Upper lobe of left lung (tissue), 6 donors: ENCODE data around the gene GJE1. TPM values are rescaled to one million over a fixed set of nuclear protein-coding genes. Genes with fewer than 3 reads are reported as not detected.

Experiments
- ATAC-seq, 2 donors: fragments of 200-7000 bp; cut with Tn5 transposase; one replicate each; pipeline ENCODE4 v1.9.1; 2022; ENCODE audit warnings: mild to moderate bottlenecking in 2 of 2, moderate library complexity in 2 of 2; ENCODE audit not compliant: low FRiP score in 2 of 2
- DNase-seq, 2 donors: peaks; one replicate each; pipeline ENCODE4 v3.0.0-alpha.2; 2019 to 2020
- H3K27ac ChIP-seq, 4 donors: fragments of 200-600 bp; sonication (generic); one replicate each; pipeline ENCODE4 v1.5.1; 2016 to 2019
- H3K27me3 ChIP-seq, 4 donors: fragments of 200-600 bp; sonication (generic); one replicate each; pipeline ENCODE4 v1.5.1; 2017 to 2019
- H3K36me3 ChIP-seq, 4 donors: fragments of 200-600 bp; sonication (generic); one replicate each; pipeline ENCODE4 v1.5.1; 2016 to 2019
- H3K4me1 ChIP-seq, 4 donors: fragments of 200-600 bp; sonication (generic); one replicate each; pipeline ENCODE4 v1.5.1; 2018 to 2019
- H3K4me3 ChIP-seq, 4 donors: fragments of 200-600 bp; sonication (generic); one replicate each; pipeline ENCODE4 v1.5.1; 2017 to 2019; ENCODE audit warnings: mild to moderate bottlenecking in 2 of 4, moderate library complexity in 1 of 4
- H3K9me3 ChIP-seq, 4 donors: fragments of 200-600 bp; sonication (generic); one replicate each; pipeline ENCODE4 v1.5.1; 2018 to 2019
- EP300 ChIP-seq, 4 donors: sonication (generic); formaldehyde crosslinking; IDR thresholded peaks; one replicate each; pipeline ENCODE4 v1.5.1; 2017; ENCODE audit warnings: antibody characterized with exemption in 4 of 4, control low read depth in 2 of 4
- POLR2A ChIP-seq, 4 donors: fragments of 450-650 bp; IDR thresholded peaks; one replicate each; pipeline ENCODE4 v1.5.1; 2016 to 2017; ENCODE audit warnings: antibody characterized with exemption in 4 of 4, mild to moderate bottlenecking in 2 of 4
- POLR2AphosphoS5 ChIP-seq, 2 donors: sonication (generic); formaldehyde crosslinking; IDR thresholded peaks; one replicate each; pipeline ENCODE4 v1.5.1; 2017; ENCODE audit warnings: antibody characterized with exemption in 2 of 2
- WGBS, 2 donors: methylation state at CpG; one replicate each; pipeline ENCODE4 v1.1.5; 2017 to 2018; 5-methylcytosine and 5-hydroxymethylcytosine counted together
- total RNA-seq, 6 donors: library from RNA; depleted of rRNA in 4 of 6; stranded (reverse); fragments of >200 nt in 4 of 6; gene quantifications; one replicate each; pipeline versions ENCODE4 v1.1.0 to v1.2.1, GENCODE V29; 2016 to 2021
- TF ChIP-seq, protein P1 (sequence below), 6 experiments: fragments of 450-650 bp in 4 of 6; fragments of 200-600 bp in 2 of 6; sonication (generic) in 2 of 6; IDR thresholded peaks; one replicate each; pipeline ENCODE4 v1.5.1; 2016 to 2019; ENCODE audit warnings: antibody characterized with exemption in 6 of 6
- donor health status: DM: no; HTN: no; CAD: no; lungs with moderate emphysema.
- donor health status: DM: no; HTN: yes; CAD: no; lungs with severe emphysema.

Gene GJE1
- total RNA-seq, 6 donors from 2014 or later: not detected

DNA sequence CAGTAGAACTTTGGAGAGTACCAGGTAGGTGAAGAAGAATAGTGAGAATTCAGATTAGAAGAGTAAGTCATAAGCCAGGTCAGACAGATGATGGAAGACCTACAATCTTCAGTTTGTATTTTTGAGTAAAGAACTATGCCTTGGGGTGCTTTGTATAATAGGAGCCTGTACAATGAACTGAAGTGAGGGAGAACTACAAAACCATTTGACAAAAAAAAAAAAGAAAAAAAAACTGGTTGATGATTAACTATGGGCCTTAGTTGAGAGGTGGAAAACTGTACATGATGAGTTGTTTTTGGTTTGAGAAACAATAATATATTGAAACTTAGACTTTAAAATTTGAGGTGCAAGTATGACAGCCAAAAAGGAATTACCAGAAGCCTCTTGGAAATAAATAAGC, 40.0 kb downstream of the GJE1 start:
- Histone ChIP-seq H3K4me1 (no peaks in the 10 kb centered on the region), H3K9me3 (peaks cover 0 to 6% (median 0%) of the 10 kb centered on the region in 4 donors), H3K27me3 (no peaks in the 10 kb centered on the region), H3K4me3 (no peak overlapping the region), H3K27ac (no peak overlapping the region), H3K36me3 (peaks cover 0 to 79% (median 22%) of the 10 kb centered on the region in 4 donors)
- DNase-seq (no peak), ATAC-seq (no peak)
- TF ChIP-seq EP300 (IDR thresholded peaks at IDR 0.05): no peak
- TF ChIP-seq, protein P1, sequence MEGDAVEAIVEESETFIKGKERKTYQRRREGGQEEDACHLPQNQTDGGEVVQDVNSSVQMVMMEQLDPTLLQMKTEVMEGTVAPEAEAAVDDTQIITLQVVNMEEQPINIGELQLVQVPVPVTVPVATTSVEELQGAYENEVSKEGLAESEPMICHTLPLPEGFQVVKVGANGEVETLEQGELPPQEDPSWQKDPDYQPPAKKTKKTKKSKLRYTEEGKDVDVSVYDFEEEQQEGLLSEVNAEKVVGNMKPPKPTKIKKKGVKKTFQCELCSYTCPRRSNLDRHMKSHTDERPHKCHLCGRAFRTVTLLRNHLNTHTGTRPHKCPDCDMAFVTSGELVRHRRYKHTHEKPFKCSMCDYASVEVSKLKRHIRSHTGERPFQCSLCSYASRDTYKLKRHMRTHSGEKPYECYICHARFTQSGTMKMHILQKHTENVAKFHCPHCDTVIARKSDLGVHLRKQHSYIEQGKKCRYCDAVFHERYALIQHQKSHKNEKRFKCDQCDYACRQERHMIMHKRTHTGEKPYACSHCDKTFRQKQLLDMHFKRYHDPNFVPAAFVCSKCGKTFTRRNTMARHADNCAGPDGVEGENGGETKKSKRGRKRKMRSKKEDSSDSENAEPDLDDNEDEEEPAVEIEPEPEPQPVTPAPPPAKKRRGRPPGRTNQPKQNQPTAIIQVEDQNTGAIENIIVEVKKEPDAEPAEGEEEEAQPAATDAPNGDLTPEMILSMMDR (IDR thresholded peaks at IDR 0.05): no peak
- TF ChIP-seq POLR2A (IDR thresholded peaks at IDR 0.05): no peak
- TF ChIP-seq POLR2AphosphoS5 (IDR thresholded peaks at IDR 0.05): no peak

DNA sequence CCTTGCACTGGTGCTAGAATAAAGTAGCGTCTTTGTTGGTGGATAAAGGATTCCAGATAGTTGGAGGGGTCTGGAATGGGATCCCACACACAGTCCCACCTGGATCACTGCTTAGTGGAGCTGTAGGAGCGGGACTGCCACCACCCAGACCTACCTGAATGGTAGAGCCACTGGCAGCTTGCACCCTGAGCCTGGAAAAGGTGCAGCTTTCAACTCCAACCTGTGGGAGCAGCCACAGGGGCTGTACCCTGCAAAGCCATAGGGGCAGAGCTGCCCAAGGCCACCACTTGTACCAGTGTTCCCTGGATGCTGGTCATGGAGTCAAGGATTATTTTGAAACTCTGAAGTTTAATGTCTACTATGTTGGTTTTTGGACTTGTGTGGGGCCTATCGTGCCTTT, 41.3 kb downstream of the GJE1 start:
- ATAC-seq (no peak), DNase-seq (no peak)
- 97 to 99% methylated on average over 2 to 3 of the region's 3 CpGs for WGBS, 2 donors
- no peak for TF ChIP-seq POLR2AphosphoS5 (IDR thresholded peaks at IDR 0.05)
- TF ChIP-seq EP300 (IDR thresholded peaks at IDR 0.05): no peak
- TF ChIP-seq, protein P1 (IDR thresholded peaks at IDR 0.05): no peak
- TF ChIP-seq POLR2A (IDR thresholded peaks at IDR 0.05): no peak
- Histone ChIP-seq H3K9me3 (peaks cover 0 to 10% (median 6%) of the 10 kb centered on the region in 4 donors), H3K4me1 (no peaks in the 10 kb centered on the region), H3K27me3 (no peaks in the 10 kb centered on the region), H3K27ac (no peak overlapping the region), H3K4me3 (no peak overlapping the region), H3K36me3 (peaks cover 0 to 80% (median 22%) of the 10 kb centered on the region in 4 donors)

DNA sequence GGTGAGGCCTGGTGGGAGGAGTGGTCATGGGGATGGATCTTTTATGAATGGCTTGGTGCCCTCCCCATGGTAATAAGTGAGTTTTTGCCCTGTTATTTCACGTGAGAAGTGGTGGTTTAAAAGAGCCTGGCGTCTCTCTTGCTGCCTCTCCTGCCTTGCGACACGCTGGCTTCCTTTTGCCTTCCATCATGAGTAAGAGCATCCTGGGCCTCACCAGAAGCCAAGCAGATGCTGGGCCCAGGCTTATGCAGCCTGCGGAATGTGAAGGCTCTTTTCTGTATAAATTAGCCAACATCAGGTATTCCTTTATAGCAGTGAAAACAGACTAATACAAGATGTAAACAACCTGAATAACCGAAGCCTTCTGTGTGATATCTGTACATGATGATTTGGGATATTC, 42.0 kb downstream of the GJE1 start:
- no peak overlapping the region for H3K27ac ChIP-seq
- no peaks in the 10 kb centered on the region for H3K27me3 ChIP-seq
- H3K4me3 ChIP-seq: no peak overlapping the region
- H3K36me3 ChIP-seq: peaks cover 0 to 73% (median 22%) of the 10 kb centered on the region in 4 donors
- H3K4me1 ChIP-seq: no peaks in the 10 kb centered on the region
- ATAC-seq (no peak), DNase-seq (no peak)
- H3K9me3 ChIP-seq: peaks cover 0 to 10% (median 6%) of the 10 kb centered on the region in 4 donors
- WGBS, 2 donors: 90 to 96% methylated on average over 6 of the region's 6 CpGs
- TF ChIP-seq POLR2AphosphoS5 (IDR thresholded peaks at IDR 0.05) (no peak), POLR2A (IDR thresholded peaks at IDR 0.05) (no peak), EP300 (IDR thresholded peaks at IDR 0.05) (no peak)
- TF ChIP-seq, protein P1 (IDR thresholded peaks at IDR 0.05): no peak

DNA sequence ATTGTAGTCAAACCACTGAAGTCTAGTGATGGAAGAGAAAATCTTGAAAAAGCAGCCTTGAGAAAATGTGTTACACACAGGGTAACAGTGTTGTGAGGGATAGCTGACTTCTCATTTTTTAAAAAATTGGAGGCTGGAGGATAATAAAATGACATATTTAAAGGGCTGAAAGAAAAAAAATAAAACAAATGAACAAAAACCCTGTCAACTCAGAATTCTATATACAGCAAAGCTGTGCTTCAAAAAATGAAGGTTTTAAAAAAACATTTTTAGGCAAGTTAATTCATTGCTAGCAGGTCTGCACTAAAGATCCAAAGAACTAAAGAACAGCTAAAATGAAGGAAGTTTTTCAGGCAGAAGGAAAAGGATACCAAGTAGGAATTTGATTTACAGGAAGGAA, 45.4 kb downstream of the GJE1 start:
- TF ChIP-seq POLR2AphosphoS5 (IDR thresholded peaks at IDR 0.05) (no peak), EP300 (IDR thresholded peaks at IDR 0.05) (no peak), POLR2A (IDR thresholded peaks at IDR 0.05) (no peak)
- TF ChIP-seq, protein P1 (IDR thresholded peaks at IDR 0.05): no peak
- Histone ChIP-seq H3K27me3 (no peaks in the 10 kb centered on the region), H3K27ac (no peak overlapping the region), H3K4me3 (no peak overlapping the region), H3K4me1 (no peaks in the 10 kb centered on the region), H3K9me3 (peaks cover 0 to 10% (median 6%) of the 10 kb centered on the region in 4 donors), H3K36me3 (peaks cover 0 to 38% (median 3%) of the 10 kb centered on the region in 4 donors)
- DNase-seq (no peak), ATAC-seq (no peak)

DNA sequence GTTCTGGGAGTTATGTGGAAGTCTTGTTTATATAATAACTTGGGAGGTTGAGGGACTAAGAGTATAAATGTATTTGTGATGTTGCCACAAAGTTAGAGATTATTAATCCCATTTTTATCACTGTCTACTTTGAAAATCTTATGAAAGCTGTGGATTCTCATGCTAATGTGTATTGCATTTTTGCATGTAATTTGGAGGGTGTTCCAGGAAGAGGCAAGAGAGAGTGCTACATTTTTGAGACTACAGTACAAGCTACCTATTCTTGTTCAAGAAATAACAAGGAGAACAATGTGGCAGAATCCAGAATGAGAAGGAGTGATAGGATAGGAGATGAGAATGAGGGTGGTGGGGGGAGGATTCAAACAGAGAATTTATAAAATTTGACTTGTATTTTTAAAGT, 49.3 kb downstream of the GJE1 start:
- TF ChIP-seq, protein P1 (IDR thresholded peaks at IDR 0.05): no peak
- TF ChIP-seq POLR2A (IDR thresholded peaks at IDR 0.05) (no peak), EP300 (IDR thresholded peaks at IDR 0.05) (no peak), POLR2AphosphoS5 (IDR thresholded peaks at IDR 0.05) (no peak)
- Histone ChIP-seq H3K27ac (no peak overlapping the region), H3K27me3 (no peaks in the 10 kb centered on the region), H3K9me3 (peaks cover 0 to 10% (median 6%) of the 10 kb centered on the region in 4 donors), H3K4me1 (peaks cover 0 to 12% (median 4%) of the 10 kb centered on the region in 4 donors), H3K4me3 (no peak overlapping the region), H3K36me3 (peaks cover 0 to 16% (median 0%) of the 10 kb centered on the region in 4 donors)
- no peak for DNase-seq
- ATAC-seq: no peak
